K562 (cell line): ENCODE results near the gene BARD1. TPM values are rescaled to one million over a fixed set of nuclear protein-coding genes. Genes with fewer than 3 reads are reported as not detected.

Experiments
- CXXC5 ChIP-seq: fragments of 250-450 bp; sonication (Bioruptor Pico); IDR thresholded peaks from 2 replicates; pipeline ENCODE4 v1.8.0; 2022; ENCODE audit warnings: inconsistent platforms, mild to moderate bottlenecking, moderate library complexity
- IFI16 ChIP-seq: fragments of 250-450 bp; sonication (Bioruptor Pico); IDR thresholded peaks from 2 replicates; pipeline ENCODE4 v2.1.2; 2022; ENCODE audit warnings: mild to moderate bottlenecking, inconsistent platforms
- MEIS2 ChIP-seq: fragments of 450-650 bp; IDR thresholded peaks from 2 replicates; pipeline ENCODE4 v1.6.1; 2014; ENCODE audit warnings: mild to moderate bottlenecking; ENCODE audit not compliant: partially characterized antibody
- NCOA2 ChIP-seq, 2 experiments: fragments of 450-650 bp; IDR thresholded peaks; 2 replicates each; pipeline ENCODE4 v1.6.1; 2018; ENCODE audit warnings: mild to moderate bottlenecking in 2 of 2, moderate library complexity in 1 of 2; ENCODE audit not compliant: partially characterized antibody in 2 of 2
- NFIC ChIP-seq: fragments of 450-650 bp; IDR thresholded peaks from 2 replicates; pipeline ENCODE4 v1.6.1; 2017; ENCODE audit warnings: mild to moderate bottlenecking, inconsistent platforms
- PPARD ChIP-seq: fragments of 250-450 bp; sonication (Bioruptor Pico); IDR thresholded peaks from 2 replicates; pipeline ENCODE4 v1.8.0; 2022; ENCODE audit warnings: inconsistent platforms, mild to moderate bottlenecking, moderate library complexity
- SETDB1 ChIP-seq: IDR thresholded peaks from one replicate; pipeline ENCODE4 v1.6.1; 2012; ENCODE audit warnings: low read length, control low read depth, inconsistent platforms
- SIN3B ChIP-seq: fragments of 450-650 bp; IDR thresholded peaks from 2 replicates; pipeline ENCODE4 v1.6.1; 2017; ENCODE audit warnings: low read depth, mild to moderate bottlenecking, moderate library complexity
- TAF1 ChIP-seq: IDR thresholded peaks from 2 replicates; pipeline ENCODE4 v1.6.1; 2011; ENCODE audit warnings: mild to moderate bottlenecking, low read length, moderate library complexity; ENCODE audit not compliant: insufficient read depth, control insufficient read depth, severe bottlenecking; ENCODE audit errors: extremely low read depth
- ZNF175 ChIP-seq: fragments of 200-800 bp; sonication (Bioruptor generic); IDR thresholded peaks from 2 replicates; pipeline ENCODE4 v1.6.1; 2016; ENCODE audit warnings: low read depth, mild to moderate bottlenecking, missing genetic modification characterization, missing compliant biosample characterization
- ZNF561 ChIP-seq: fragments of 450-650 bp; formaldehyde crosslinking; conservative IDR thresholded peaks from 2 replicates; pipeline ENCODE4 v1.4.0; 2020; ENCODE audit warnings: mild to moderate bottlenecking, moderate library complexity
- polyA plus RNA-seq, 8 experiments: library from polyadenylated mRNA; depleted of rRNA in 4 of 8; stranded (reverse) in 5 of 8; unstranded in 3 of 8; fragments of >200 nt; fragmentation: Nextera tagmentation in 2 of 8; fragmentation: Illumina TruSeq in 1 of 8; extraction: Ambion mirVana in 2 of 8; extraction: Trizol in 1 of 8; gene quantifications; 2 replicates each; pipeline versions ENCODE4 v1.2.1 to v1.2.3, GENCODE V29; 2011 to 2014; ENCODE audit warnings: inconsistent platforms in 1 of 8, missing spikeins in 1 of 8
- total RNA-seq, 7 experiments: library from RNA; depleted of rRNA in 6 of 7; stranded (reverse); fragments of >200 nt in 6 of 7; fragmentation: Illumina TruSeq in 2 of 7; extraction: Trizol in 2 of 7; gene quantifications; 2 replicates each; pipeline versions ENCODE4 v1.2.1 to v1.2.3, GENCODE V29; 2011 to 2021; ENCODE audit warnings: low replicate concordance in 1 of 7
- TF ChIP-seq, protein P1 (sequence below), 2 experiments: fragments of 450-650 bp; conservative IDR thresholded peaks; 2 replicates each; pipeline ENCODE4 v1.6.1; 2017; ENCODE audit warnings: mild to moderate bottlenecking in 2 of 2, moderate library complexity in 2 of 2
- TF ChIP-seq, protein P2 (sequence below): sonication (generic); formaldehyde crosslinking; IDR thresholded peaks from 2 replicates; pipeline ENCODE4 v1.8.1; 2023; ENCODE audit warnings: mild to moderate bottlenecking, missing genetic modification reagents
- TF ChIP-seq, protein P3 (sequence below), 2 experiments: fragments of 450-650 bp in 1 of 2; sonication (generic) in 1 of 2; formaldehyde crosslinking in 1 of 2; IDR thresholded peaks; 2 replicates each; pipeline versions ENCODE4 v1.7.1 to v1.9.0; 2016 to 2022; ENCODE audit warnings: inconsistent platforms in 1 of 2, mild to moderate bottlenecking in 1 of 2, missing genetic modification reagents in 1 of 2

Gene BARD1
- total and polyA plus RNA-seq, 9 of the 15 experiments (the other 6 are each of a cell fraction or from before 2014, with no cell fraction given) = 6.3 to 18.9 (median 11.3) TPM

DNA sequence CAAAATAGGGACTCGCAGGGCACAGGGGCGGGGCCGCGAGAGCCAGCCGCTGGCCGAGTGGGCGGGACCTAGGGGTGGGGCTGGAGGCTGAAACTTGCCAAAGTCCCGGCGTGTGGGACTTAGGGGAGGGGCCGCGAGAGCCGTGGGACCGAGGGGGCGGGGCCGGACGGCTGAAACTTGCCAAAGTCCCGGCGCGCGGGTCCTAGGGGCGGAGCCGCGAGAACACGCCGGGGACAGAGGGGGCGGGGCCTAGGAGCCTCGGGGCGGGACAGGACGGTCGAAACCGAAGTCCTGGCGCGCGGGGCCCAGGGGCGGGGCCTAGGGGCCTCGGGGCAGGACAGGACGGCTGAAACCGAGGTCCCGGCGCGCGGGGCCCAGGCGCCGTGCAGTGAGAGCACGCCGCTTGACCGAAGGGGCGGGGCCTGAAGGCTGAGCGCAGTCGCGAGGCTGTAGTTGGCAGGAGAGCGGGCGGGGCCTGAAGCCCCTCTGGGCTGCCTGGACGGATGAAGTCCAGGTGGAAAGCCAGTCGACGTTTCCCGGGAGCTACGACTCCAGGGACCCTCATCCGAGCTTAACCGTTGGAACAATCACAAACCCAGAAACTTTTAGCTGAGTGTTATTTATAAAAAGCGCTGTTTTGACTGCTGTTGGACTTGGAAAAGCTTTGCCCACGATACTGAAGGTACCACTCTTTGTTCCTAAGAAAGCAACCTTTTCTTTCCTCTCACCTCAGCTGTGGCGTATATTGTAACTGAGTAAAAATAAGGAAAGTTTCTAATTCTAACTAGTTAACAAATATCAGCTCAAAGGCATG is 475 bp upstream of the BARD1 start (continued):
- TF ChIP-seq, protein P1, sequence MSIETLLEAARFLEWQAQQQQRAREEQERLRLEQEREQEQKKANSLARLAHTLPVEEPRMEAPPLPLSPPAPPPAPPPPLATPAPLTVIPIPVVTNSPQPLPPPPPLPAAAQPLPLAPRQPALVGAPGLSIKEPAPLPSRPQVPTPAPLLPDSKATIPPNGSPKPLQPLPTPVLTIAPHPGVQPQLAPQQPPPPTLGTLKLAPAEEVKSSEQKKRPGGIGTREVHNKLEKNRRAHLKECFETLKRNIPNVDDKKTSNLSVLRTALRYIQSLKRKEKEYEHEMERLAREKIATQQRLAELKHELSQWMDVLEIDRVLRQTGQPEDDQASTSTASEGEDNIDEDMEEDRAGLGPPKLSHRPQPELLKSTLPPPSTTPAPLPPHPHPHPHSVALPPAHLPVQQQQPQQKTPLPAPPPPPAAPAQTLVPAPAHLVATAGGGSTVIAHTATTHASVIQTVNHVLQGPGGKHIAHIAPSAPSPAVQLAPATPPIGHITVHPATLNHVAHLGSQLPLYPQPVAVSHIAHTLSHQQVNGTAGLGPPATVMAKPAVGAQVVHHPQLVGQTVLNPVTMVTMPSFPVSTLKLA (conservative IDR thresholded peaks at IDR 0.05) = peak; percentile 11 to 44; a peak in 2 of 4 replicates
- TF ChIP-seq MEIS2 (peak; percentile 24), TAF1 (no peak), NCOA2 (IDR thresholded peaks at IDR 0.05; ENCODE audit: partially characterized antibody in 2 of 2) (no peak), ZNF561 (CRISPR knock-in tag) (no peak), PPARD (CRISPR knock-in tag) (no peak), SIN3B (no peak), IFI16 (CRISPR knock-in tag) (no peak), ZNF175 (CRISPR knock-in tag) (no peak), SETDB1 (no peak), NFIC (peak; percentile 12; the same call in 1 of the 2 replicates), CXXC5 (CRISPR knock-in tag) (peak; percentile 20)
- TF ChIP-seq, protein P2, sequence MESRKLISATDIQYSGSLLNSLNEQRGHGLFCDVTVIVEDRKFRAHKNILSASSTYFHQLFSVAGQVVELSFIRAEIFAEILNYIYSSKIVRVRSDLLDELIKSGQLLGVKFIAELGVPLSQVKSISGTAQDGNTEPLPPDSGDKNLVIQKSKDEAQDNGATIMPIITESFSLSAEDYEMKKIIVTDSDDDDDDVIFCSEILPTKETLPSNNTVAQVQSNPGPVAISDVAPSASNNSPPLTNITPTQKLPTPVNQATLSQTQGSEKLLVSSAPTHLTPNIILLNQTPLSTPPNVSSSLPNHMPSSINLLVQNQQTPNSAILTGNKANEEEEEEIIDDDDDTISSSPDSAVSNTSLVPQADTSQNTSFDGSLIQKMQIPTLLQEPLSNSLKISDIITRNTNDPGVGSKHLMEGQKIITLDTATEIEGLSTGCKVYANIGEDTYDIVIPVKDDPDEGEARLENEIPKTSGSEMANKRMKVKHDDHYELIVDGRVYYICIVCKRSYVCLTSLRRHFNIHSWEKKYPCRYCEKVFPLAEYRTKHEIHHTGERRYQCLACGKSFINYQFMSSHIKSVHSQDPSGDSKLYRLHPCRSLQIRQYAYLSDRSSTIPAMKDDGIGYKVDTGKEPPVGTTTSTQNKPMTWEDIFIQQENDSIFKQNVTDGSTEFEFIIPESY (CRISPR knock-in tag) = no peak
- TF ChIP-seq, protein P3, sequence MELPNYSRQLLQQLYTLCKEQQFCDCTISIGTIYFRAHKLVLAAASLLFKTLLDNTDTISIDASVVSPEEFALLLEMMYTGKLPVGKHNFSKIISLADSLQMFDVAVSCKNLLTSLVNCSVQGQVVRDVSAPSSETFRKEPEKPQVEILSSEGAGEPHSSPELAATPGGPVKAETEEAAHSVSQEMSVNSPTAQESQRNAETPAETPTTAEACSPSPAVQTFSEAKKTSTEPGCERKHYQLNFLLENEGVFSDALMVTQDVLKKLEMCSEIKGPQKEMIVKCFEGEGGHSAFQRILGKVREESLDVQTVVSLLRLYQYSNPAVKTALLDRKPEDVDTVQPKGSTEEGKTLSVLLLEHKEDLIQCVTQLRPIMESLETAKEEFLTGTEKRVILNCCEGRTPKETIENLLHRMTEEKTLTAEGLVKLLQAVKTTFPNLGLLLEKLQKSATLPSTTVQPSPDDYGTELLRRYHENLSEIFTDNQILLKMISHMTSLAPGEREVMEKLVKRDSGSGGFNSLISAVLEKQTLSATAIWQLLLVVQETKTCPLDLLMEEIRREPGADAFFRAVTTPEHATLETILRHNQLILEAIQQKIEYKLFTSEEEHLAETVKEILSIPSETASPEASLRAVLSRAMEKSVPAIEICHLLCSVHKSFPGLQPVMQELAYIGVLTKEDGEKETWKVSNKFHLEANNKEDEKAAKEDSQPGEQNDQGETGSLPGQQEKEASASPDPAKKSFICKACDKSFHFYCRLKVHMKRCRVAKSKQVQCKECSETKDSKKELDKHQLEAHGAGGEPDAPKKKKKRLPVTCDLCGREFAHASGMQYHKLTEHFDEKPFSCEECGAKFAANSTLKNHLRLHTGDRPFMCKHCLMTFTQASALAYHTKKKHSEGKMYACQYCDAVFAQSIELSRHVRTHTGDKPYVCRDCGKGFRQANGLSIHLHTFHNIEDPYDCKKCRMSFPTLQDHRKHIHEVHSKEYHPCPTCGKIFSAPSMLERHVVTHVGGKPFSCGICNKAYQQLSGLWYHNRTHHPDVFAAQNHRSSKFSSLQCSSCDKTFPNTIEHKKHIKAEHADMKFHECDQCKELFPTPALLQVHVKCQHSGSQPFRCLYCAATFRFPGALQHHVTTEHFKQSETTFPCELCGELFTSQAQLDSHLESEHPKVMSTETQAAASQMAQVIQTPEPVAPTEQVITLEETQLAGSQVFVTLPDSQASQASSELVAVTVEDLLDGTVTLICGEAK (IDR thresholded peaks at IDR 0.05) = peak; percentile 40; the same call in 1 of the 2 replicates
- TF ChIP-seq, protein P3 (CRISPR knock-in tag; IDR thresholded peaks at IDR 0.05) = no peak
